ENCODE data around the gene SLX4IP.

The SLX4IP gene

GRCh38 chr20:10521836-10522235 lies 86.7 kb downstream of the SLX4IP start:
- DNase-seq (ENCODE audit: low read depth), result no peak

- DNase-seq (ENCODE audit: low read depth), result no peak
Observed at GRCh38 chr20:10522328-10522727, 87.2 kb downstream of the SLX4IP start.

GRCh38 chr20:10523443-10523842 lies 88.3 kb downstream of the SLX4IP start:
- DNase-seq (ENCODE audit: low read depth), result no peak

- no peak for DNase-seq (ENCODE audit: low read depth)
Observed at GRCh38 chr20:10524034-10524476, 89.0 kb downstream of the SLX4IP start.

GRCh38 chr20:10524643-10525042 lies 89.5 kb downstream of the SLX4IP start:
- DNase-seq (ENCODE audit: low read depth), result no peak

GRCh38 chr20:10527781-10528180 lies 92.7 kb downstream of the SLX4IP start:
- DNase-seq (ENCODE audit: low read depth), result no peak

GRCh38 chr20:10530883-10531282 lies 95.8 kb downstream of the SLX4IP start:
- DNase-seq (ENCODE audit: low read depth), result no peak

GRCh38 chr20:10531848-10532247 lies 96.7 kb downstream of the SLX4IP start:
- DNase-seq (ENCODE audit: low read depth), result no peak

GRCh38 chr20:10532361-10532760 lies 97.3 kb downstream of the SLX4IP start:
- DNase-seq (ENCODE audit: low read depth), result no peak

- no peak for DNase-seq (ENCODE audit: low read depth)
Observed at GRCh38 chr20:10536531-10536930, 101.4 kb downstream of the SLX4IP start.

GRCh38 chr20:10537850-10538480 lies 102.9 kb downstream of the SLX4IP start:
- no peak for DNase-seq (ENCODE audit: low read depth)

GRCh38 chr20:10538768-10539167 lies 103.7 kb downstream of the SLX4IP start:
- no peak for DNase-seq (ENCODE audit: low read depth)

GRCh38 chr20:10539818-10540553 lies 104.9 kb downstream of the SLX4IP start:
- no peak for DNase-seq (ENCODE audit: low read depth)

GRCh38 chr20:10540636-10541493 lies 105.8 kb downstream of the SLX4IP start:
- DNase-seq (ENCODE audit: low read depth), result no peak

GRCh38 chr20:10541668-10542411 lies 106.7 kb downstream of the SLX4IP start:
- DNase-seq (ENCODE audit: low read depth), result no peak

GRCh38 chr20:10542442-10542841 lies 107.3 kb downstream of the SLX4IP start:
- no peak for DNase-seq (ENCODE audit: low read depth)

GRCh38 chr20:10543480-10543879 lies 108.4 kb downstream of the SLX4IP start:
- DNase-seq (ENCODE audit: low read depth), result no peak

- DNase-seq (ENCODE audit: low read depth), result no peak
Observed at GRCh38 chr20:10547276-10548114, 112.4 kb downstream of the SLX4IP start.

GRCh38 chr20:10549511-10549910 lies 114.4 kb downstream of the SLX4IP start:
- DNase-seq (ENCODE audit: low read depth), result no peak

GRCh38 chr20:10550204-10551118 lies 115.4 kb downstream of the SLX4IP start:
- DNase-seq (ENCODE audit: low read depth), result no peak

Data from activated gamma-delta T cell treated with anti-CD3 and anti-CD28 coated beads, Interleukin-2, amount 50 U/mL, for 16 hours (primary cell).